Hepatocyte (in vitro differentiated cells): Measurements from ENCODE around the gene OTOS. TPM values are rescaled to one million over a fixed set of nuclear protein-coding genes. Genes with fewer than 3 reads are reported as not detected.

Experiments used
- DNase-seq: peaks from one replicate; pipeline ENCODE4 v3.0.0-alpha.2; 2016; ENCODE audit warnings: low spot score
- H2AFZ ChIP-seq: fragments of 200-600 bp; sonication (generic); 2 replicates; pipeline ENCODE4 v1.6.0; 2016; ENCODE audit warnings: antibody characterized with exemption, mild to moderate bottlenecking
- H3K27ac ChIP-seq: fragments of 200-600 bp; sonication (generic); 2 replicates; pipeline ENCODE4 v1.5.1; 2016; ENCODE audit warnings: mild to moderate bottlenecking
- H3K27me3 ChIP-seq: fragments of 200-600 bp; sonication (generic); 2 replicates; pipeline ENCODE4 v1.6.1; 2016
- H3K36me3 ChIP-seq: fragments of 200-600 bp; sonication (generic); replicated peaks from 2 replicates; pipeline ENCODE4 v1.5.1; 2016; ENCODE audit warnings: low read depth; ENCODE audit not compliant: insufficient read depth
- H3K4me1 ChIP-seq: fragments of 200-600 bp; sonication (generic); 2 replicates; pipeline ENCODE4 v1.5.1; 2016; ENCODE audit warnings: mild to moderate bottlenecking, moderate library complexity; ENCODE audit not compliant: insufficient read depth
- H3K4me2 ChIP-seq: fragments of 200-600 bp; sonication (generic); 2 replicates; pipeline ENCODE4 v1.6.0; 2016
- H3K4me3 ChIP-seq: fragments of 200-600 bp; sonication (generic); 2 replicates; pipeline ENCODE4 v1.5.1; 2016; ENCODE audit warnings: mild to moderate bottlenecking
- H3K79me2 ChIP-seq: fragments of 200-600 bp; sonication (generic); 2 replicates; pipeline ENCODE4 v1.6.0; 2017; ENCODE audit warnings: mild to moderate bottlenecking
- H3K9me2 ChIP-seq: fragments of 200-600 bp; sonication (generic); replicated peaks from 2 replicates; pipeline ENCODE4 v1.6.0; 2017; ENCODE audit warnings: mild to moderate bottlenecking; ENCODE audit not compliant: insufficient read depth
- H3K9me3 ChIP-seq: fragments of 200-600 bp; sonication (generic); 2 replicates; pipeline ENCODE4 v1.5.1; 2016; ENCODE audit warnings: low read depth, mild to moderate bottlenecking
- H4K20me1 ChIP-seq: fragments of 200-600 bp; sonication (generic); 2 replicates; pipeline ENCODE4 v1.6.0; 2016; ENCODE audit warnings: mild to moderate bottlenecking; ENCODE audit not compliant: insufficient read depth, poor library complexity, severe bottlenecking
- EZH2 ChIP-seq: fragments of 200-600 bp; sonication (generic); IDR thresholded peaks from 2 replicates; pipeline ENCODE4 v1.6.1; 2016; ENCODE audit warnings: antibody characterized with exemption, mild to moderate bottlenecking, borderline replicate concordance
- EZH2phosphoT487 ChIP-seq: fragments of 200-600 bp; sonication (generic); IDR thresholded peaks from one replicate; pipeline ENCODE4 v1.6.1; 2018; ENCODE audit warnings: antibody characterized with exemption, mild to moderate bottlenecking, low read depth, moderate library complexity; ENCODE audit not compliant: unreplicated experiment, severe bottlenecking
- WGBS: methylation state at CpG from one replicate; pipeline ENCODE4 v1.1.6; 2016; ENCODE audit warnings: low lambda C conversion rate; ENCODE audit errors: missing lambda C conversion rate; 5-methylcytosine and 5-hydroxymethylcytosine counted together
- polyA plus RNA-seq: library from polyadenylated mRNA; unstranded; fragments of >200 nt; fragmentation: Nextera tagmentation; extraction: Ambion mirVana; gene quantifications from 2 replicates; pipeline ENCODE4 v1.2.1, GENCODE V29; 2016
- total RNA-seq: library from RNA; depleted of rRNA; stranded (reverse); fragments of >200 nt; gene quantifications from 2 replicates; pipeline ENCODE4 v1.2.3, GENCODE V29; 2014
- TF ChIP-seq, protein P1 (sequence below): fragments of 200-600 bp; sonication (generic); IDR thresholded peaks from 2 replicates; pipeline ENCODE4 v1.5.1; 2016; ENCODE audit warnings: antibody characterized with exemption, mild to moderate bottlenecking; ENCODE audit not compliant: poor library complexity

The OTOS gene
- total and polyA plus RNA-seq, 2 experiments from 2014 or later: 0.50 TPM; not detected in 1

DNA sequence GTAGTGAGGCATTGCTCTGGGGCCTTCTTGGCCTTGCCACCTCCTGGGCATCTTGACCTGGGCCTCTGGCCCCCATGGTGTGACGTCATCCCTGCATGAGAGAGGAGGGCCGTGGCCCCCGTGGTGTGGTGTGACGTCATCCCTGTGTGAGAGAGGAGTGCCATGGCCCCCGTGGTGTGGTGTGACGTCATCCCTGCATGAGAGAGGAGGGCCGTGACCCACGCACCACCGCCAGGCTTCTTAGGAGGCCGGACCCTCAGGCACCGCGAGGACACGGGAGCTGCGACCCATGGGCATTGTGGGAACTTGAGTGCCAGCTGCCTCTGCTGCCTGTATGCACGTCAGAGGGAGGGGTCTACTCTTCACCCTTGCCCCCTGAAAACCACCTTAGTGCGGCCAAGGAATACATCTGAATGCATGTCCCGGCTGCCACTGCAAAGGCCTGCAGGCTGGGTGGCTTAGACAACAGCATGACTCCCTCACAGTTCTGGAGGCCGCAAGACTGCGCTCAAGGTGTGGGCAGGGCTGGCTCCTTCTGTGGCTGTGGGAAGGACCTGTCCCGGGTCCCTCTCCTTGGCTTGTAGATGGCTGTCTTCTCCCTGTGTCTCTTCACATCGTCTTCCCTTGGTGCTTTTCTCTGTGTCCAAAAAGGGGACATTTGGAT lies 20.8 kb upstream of the OTOS start:
- no peaks in the 10 kb centered on the region for H3K4me1 ChIP-seq
- WGBS: 93% methylated on average over 16 of the region's 21 CpGs

DNA sequence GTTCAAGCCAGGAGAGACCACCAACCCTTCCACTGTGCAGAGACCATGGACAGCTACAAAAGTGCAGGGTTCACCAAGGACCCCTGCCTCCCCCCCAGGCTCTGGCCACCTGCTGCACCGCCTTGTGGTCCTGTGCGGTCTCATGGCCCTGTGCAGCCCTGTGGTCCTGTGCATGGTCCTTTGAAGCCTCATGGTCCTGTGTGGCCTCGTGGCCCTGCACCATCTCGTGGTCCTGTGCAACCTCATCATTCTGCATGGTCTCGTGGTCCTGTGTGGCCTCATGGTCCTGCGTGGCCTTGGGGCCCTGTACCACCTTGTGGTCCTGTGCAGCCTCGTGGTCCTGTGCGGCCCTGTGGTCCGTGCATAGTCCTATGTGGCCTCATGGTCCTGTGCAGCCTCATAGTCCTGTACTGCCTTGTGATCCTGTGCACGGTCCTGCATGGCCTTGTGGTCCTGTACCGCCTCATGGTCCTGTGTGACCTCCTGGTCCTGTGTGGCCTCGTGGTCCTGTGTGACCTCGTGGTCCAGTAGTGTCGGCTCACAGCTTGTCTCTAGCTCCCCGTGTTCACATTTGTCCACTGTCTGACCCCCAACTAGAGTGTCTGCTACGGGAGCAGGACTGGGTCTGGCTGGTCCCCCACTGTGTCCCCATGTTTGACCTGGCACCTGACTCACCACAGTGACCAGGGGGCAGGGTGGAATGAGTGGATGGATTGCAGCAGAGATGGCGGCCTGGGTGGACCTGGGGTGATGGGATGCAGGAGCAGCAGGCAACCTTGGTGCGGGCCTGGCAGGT lies 20.0 kb upstream of the OTOS start:
- Histone ChIP-seq H2AFZ (no peak overlapping the region), H3K4me2 (no peak overlapping the region), H3K79me2 (no peaks in the 10 kb centered on the region), H3K27ac (no peak overlapping the region), H3K27me3 (no peaks in the 10 kb centered on the region), H3K9me3 (no peaks in the 10 kb centered on the region), H3K4me1 (no peaks in the 10 kb centered on the region), H4K20me1 (no peaks in the 10 kb centered on the region), H3K36me3 (no peaks in the 10 kb centered on the region), H3K4me3 (no peak overlapping the region), H3K9me2 (no peaks in the 10 kb centered on the region)
- WGBS: 95% methylated on average over 18 of the region's 18 CpGs
- no peak for DNase-seq
- TF ChIP-seq, protein P1, sequence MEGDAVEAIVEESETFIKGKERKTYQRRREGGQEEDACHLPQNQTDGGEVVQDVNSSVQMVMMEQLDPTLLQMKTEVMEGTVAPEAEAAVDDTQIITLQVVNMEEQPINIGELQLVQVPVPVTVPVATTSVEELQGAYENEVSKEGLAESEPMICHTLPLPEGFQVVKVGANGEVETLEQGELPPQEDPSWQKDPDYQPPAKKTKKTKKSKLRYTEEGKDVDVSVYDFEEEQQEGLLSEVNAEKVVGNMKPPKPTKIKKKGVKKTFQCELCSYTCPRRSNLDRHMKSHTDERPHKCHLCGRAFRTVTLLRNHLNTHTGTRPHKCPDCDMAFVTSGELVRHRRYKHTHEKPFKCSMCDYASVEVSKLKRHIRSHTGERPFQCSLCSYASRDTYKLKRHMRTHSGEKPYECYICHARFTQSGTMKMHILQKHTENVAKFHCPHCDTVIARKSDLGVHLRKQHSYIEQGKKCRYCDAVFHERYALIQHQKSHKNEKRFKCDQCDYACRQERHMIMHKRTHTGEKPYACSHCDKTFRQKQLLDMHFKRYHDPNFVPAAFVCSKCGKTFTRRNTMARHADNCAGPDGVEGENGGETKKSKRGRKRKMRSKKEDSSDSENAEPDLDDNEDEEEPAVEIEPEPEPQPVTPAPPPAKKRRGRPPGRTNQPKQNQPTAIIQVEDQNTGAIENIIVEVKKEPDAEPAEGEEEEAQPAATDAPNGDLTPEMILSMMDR: no peak
- no peak for TF ChIP-seq EZH2
- TF ChIP-seq EZH2phosphoT487: no peak

More for the DNA sequence above, 20.8 kb upstream of the OTOS start:
- Histone ChIP-seq H3K4me2 (no peak overlapping the region), H3K4me3 (no peak overlapping the region), H4K20me1 (no peaks in the 10 kb centered on the region), H3K79me2 (no peaks in the 10 kb centered on the region), H3K36me3 (no peaks in the 10 kb centered on the region), H2AFZ (no peak overlapping the region), H3K9me3 (no peaks in the 10 kb centered on the region), H3K9me2 (no peaks in the 10 kb centered on the region), H3K27me3 (no peaks in the 10 kb centered on the region), H3K27ac (no peak overlapping the region)
- DNase-seq: no peak
- TF ChIP-seq, protein P1: no peak
- no peak for TF ChIP-seq EZH2
- no peak for TF ChIP-seq EZH2phosphoT487

DNA sequence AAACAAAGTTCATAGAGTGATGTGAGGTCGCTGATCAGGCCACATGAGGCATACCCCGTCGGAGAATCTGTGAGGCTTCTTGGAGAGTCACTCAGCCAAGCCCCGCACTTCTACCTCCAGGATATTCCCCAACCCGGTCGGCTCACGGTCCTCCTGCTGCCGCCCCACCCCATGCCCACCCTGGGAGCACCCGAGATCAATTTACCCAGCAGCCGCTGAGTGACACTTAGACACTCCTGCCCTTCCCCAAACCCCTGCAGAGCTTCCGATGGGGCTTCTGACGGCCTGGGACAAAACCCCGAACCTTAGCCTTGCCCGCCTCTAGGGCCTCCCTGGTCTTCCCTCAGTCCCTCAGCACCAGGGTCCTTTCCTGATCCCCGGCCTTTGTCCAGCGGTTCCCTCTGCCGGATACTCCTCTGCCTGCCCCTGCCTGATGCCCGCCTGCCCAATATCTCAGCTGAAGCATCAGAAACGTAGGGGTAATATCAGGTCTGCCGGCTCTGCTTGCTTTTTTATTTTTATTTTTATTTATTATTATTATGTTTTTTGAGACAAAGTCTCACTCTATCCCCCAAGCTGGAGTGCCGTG lies 18.9 kb upstream of the OTOS start:
- Histone ChIP-seq H4K20me1 (no peaks in the 10 kb centered on the region), H3K79me2 (no peaks in the 10 kb centered on the region), H3K36me3 (no peaks in the 10 kb centered on the region), H3K9me2 (no peaks in the 10 kb centered on the region), H3K27me3 (no peaks in the 10 kb centered on the region), H3K4me2 (no peak overlapping the region), H3K4me3 (no peak overlapping the region), H3K4me1 (no peaks in the 10 kb centered on the region), H3K27ac (no peak overlapping the region), H3K9me3 (no peaks in the 10 kb centered on the region), H2AFZ (no peak overlapping the region)
- no peak for TF ChIP-seq EZH2phosphoT487
- TF ChIP-seq, protein P1: no peak
- no peak for TF ChIP-seq EZH2
- WGBS: 90% methylated on average over 11 of the region's 21 CpGs
- no peak for DNase-seq
